ENCODE results near the gene TRPM4.
"Not testable (repeated sequence)": the region's sequence is repeated elsewhere in the genome, so short reads cannot be mapped to it uniquely, and the experiment has no call there.

Gene TRPM4

GRCh38 chr19:49140951-49141350 lies 16.6 kb upstream of the TRPM4 start:
- DNase-seq, result no peak
- no peaks in the 10 kb centered on the region for H3K9me3 ChIP-seq (ENCODE audit: control insufficient read depth, low read length)
- H3K4me3 ChIP-seq (ENCODE audit: insufficient read depth, low read depth, low read length, poor library complexity, severe bottlenecking), result no peak overlapping the region
- H3K27ac ChIP-seq (ENCODE audit: insufficient read depth, low read length, poor library complexity, severe bottlenecking), result no peak overlapping the region
- H3K27me3 ChIP-seq (replicated peaks; ENCODE audit: control insufficient read depth, insufficient read depth, low read length, poor library complexity, severe bottlenecking), result peaks cover 7% of the 10 kb centered on the region
- no peaks in the 10 kb centered on the region for H3K36me3 ChIP-seq (ENCODE audit: control insufficient read depth, insufficient read depth, low read length)
- peaks cover 4% of the 10 kb centered on the region for H3K4me1 ChIP-seq (ENCODE audit: control insufficient read depth, insufficient read depth, low read length, poor library complexity, severe bottlenecking)

- Histone ChIP-seq H3K4me1 (ENCODE audit: control insufficient read depth, insufficient read depth, low read length, poor library complexity, severe bottlenecking) (peaks cover 8% of the 10 kb centered on the region), H3K4me3 (ENCODE audit: insufficient read depth, low read depth, low read length, poor library complexity, severe bottlenecking) (no peak overlapping the region), H3K27ac (ENCODE audit: insufficient read depth, low read length, poor library complexity, severe bottlenecking) (no peak overlapping the region), H3K36me3 (ENCODE audit: control insufficient read depth, insufficient read depth, low read length) (no peaks in the 10 kb centered on the region), H3K27me3 (replicated peaks; ENCODE audit: control insufficient read depth, insufficient read depth, low read length, poor library complexity, severe bottlenecking) (peaks cover 11% of the 10 kb centered on the region), H3K9me3 (ENCODE audit: control insufficient read depth, low read length) (no peaks in the 10 kb centered on the region)
- DNase-seq, result no peak
Observed at GRCh38 chr19:49141352-49141751, 16.2 kb upstream of the TRPM4 start.

- H3K9me3 ChIP-seq (ENCODE audit: control insufficient read depth, low read length), result no peaks in the 10 kb centered on the region
- no peak for DNase-seq
- peak overlapping the region; percentile 13 for H3K4me3 ChIP-seq (ENCODE audit: insufficient read depth, low read depth, low read length, poor library complexity, severe bottlenecking)
- no peaks in the 10 kb centered on the region for H3K36me3 ChIP-seq (ENCODE audit: control insufficient read depth, insufficient read depth, low read length)
- no peak overlapping the region for H3K27ac ChIP-seq (ENCODE audit: insufficient read depth, low read length, poor library complexity, severe bottlenecking)
- peaks cover 8% of the 10 kb centered on the region for H3K4me1 ChIP-seq (ENCODE audit: control insufficient read depth, insufficient read depth, low read length, poor library complexity, severe bottlenecking)
- H3K27me3 ChIP-seq (replicated peaks; ENCODE audit: control insufficient read depth, insufficient read depth, low read length, poor library complexity, severe bottlenecking), result peaks cover 11% of the 10 kb centered on the region
Observed at GRCh38 chr19:49142866-49143335, 14.7 kb upstream of the TRPM4 start.

GRCh38 chr19:49145573-49146407 lies 11.8 kb upstream of the TRPM4 start:
- H3K4me3 ChIP-seq (ENCODE audit: insufficient read depth, low read depth, low read length, poor library complexity, severe bottlenecking), result peak overlapping the region; percentile 3
- H3K9me3 ChIP-seq (ENCODE audit: control insufficient read depth, low read length), result no peaks in the 10 kb centered on the region
- H3K36me3 ChIP-seq (ENCODE audit: control insufficient read depth, insufficient read depth, low read length), result no peaks in the 10 kb centered on the region
- peaks cover 28% of the 10 kb centered on the region for H3K4me1 ChIP-seq (ENCODE audit: control insufficient read depth, insufficient read depth, low read length, poor library complexity, severe bottlenecking)
- peaks cover 34% of the 10 kb centered on the region for H3K27me3 ChIP-seq (replicated peaks; ENCODE audit: control insufficient read depth, insufficient read depth, low read length, poor library complexity, severe bottlenecking)
- H3K27ac ChIP-seq (ENCODE audit: insufficient read depth, low read length, poor library complexity, severe bottlenecking), result no peak overlapping the region
- DNase-seq, result peak; percentile 57 to 71 (median 62)

GRCh38 chr19:49146408-49146770 lies 11.2 kb upstream of the TRPM4 start:
- not testable (repeated sequence) for H3K4me3 ChIP-seq (ENCODE audit: insufficient read depth, low read depth, low read length, poor library complexity, severe bottlenecking); H3K27ac ChIP-seq (ENCODE audit: insufficient read depth, low read length, poor library complexity, severe bottlenecking); H3K9me3 ChIP-seq (ENCODE audit: control insufficient read depth, low read length); H3K36me3 ChIP-seq (ENCODE audit: control insufficient read depth, insufficient read depth, low read length); DNase-seq
- H3K27me3 ChIP-seq (replicated peaks; ENCODE audit: control insufficient read depth, insufficient read depth, low read length, poor library complexity, severe bottlenecking), result peaks cover 40% of the 10 kb centered on the region
- peaks cover 33% of the 10 kb centered on the region for H3K4me1 ChIP-seq (ENCODE audit: control insufficient read depth, insufficient read depth, low read length, poor library complexity, severe bottlenecking)

- H3K36me3 ChIP-seq (ENCODE audit: control insufficient read depth, insufficient read depth, low read length), result no peaks in the 10 kb centered on the region
- no peak for DNase-seq
- H3K4me3 ChIP-seq (ENCODE audit: insufficient read depth, low read depth, low read length, poor library complexity, severe bottlenecking), result no peak overlapping the region
- peaks cover 30% of the 10 kb centered on the region for H3K4me1 ChIP-seq (ENCODE audit: control insufficient read depth, insufficient read depth, low read length, poor library complexity, severe bottlenecking)
- no peak overlapping the region for H3K27ac ChIP-seq (ENCODE audit: insufficient read depth, low read length, poor library complexity, severe bottlenecking)
- H3K9me3 ChIP-seq (ENCODE audit: control insufficient read depth, low read length), result no peaks in the 10 kb centered on the region
- peaks cover 45% of the 10 kb centered on the region for H3K27me3 ChIP-seq (replicated peaks; ENCODE audit: control insufficient read depth, insufficient read depth, low read length, poor library complexity, severe bottlenecking)
Observed at GRCh38 chr19:49148044-49148682, 9.4 kb upstream of the TRPM4 start.

GRCh38 chr19:49148784-49149651 lies 8.6 kb upstream of the TRPM4 start:
- Histone ChIP-seq H3K36me3 (ENCODE audit: control insufficient read depth, insufficient read depth, low read length) (no peaks in the 10 kb centered on the region), H3K4me3 (ENCODE audit: insufficient read depth, low read depth, low read length, poor library complexity, severe bottlenecking) (peak overlapping the region; percentile 59), H3K9me3 (ENCODE audit: control insufficient read depth, low read length) (no peaks in the 10 kb centered on the region), H3K27ac (ENCODE audit: insufficient read depth, low read length, poor library complexity, severe bottlenecking) (no peak overlapping the region), H3K27me3 (replicated peaks; ENCODE audit: control insufficient read depth, insufficient read depth, low read length, poor library complexity, severe bottlenecking) (peaks cover 45% of the 10 kb centered on the region), H3K4me1 (ENCODE audit: control insufficient read depth, insufficient read depth, low read length, poor library complexity, severe bottlenecking) (peaks cover 30% of the 10 kb centered on the region)
- DNase-seq, result peak; percentile 64 to 77 (median 75)

GRCh38 chr19:49149652-49150105 lies 7.9 kb upstream of the TRPM4 start:
- Histone ChIP-seq H3K27me3 (replicated peaks; ENCODE audit: control insufficient read depth, insufficient read depth, low read length, poor library complexity, severe bottlenecking) (peaks cover 43% of the 10 kb centered on the region), H3K4me3 (ENCODE audit: insufficient read depth, low read depth, low read length, poor library complexity, severe bottlenecking) (peak overlapping the region; percentile 59), H3K27ac (ENCODE audit: insufficient read depth, low read length, poor library complexity, severe bottlenecking) (no peak overlapping the region), H3K9me3 (ENCODE audit: control insufficient read depth, low read length) (no peaks in the 10 kb centered on the region), H3K4me1 (ENCODE audit: control insufficient read depth, insufficient read depth, low read length, poor library complexity, severe bottlenecking) (peaks cover 30% of the 10 kb centered on the region), H3K36me3 (ENCODE audit: control insufficient read depth, insufficient read depth, low read length) (no peaks in the 10 kb centered on the region)
- no peak for DNase-seq

- peak overlapping the region; percentile 59 for H3K4me3 ChIP-seq (ENCODE audit: insufficient read depth, low read depth, low read length, poor library complexity, severe bottlenecking)
- H3K27ac ChIP-seq (ENCODE audit: insufficient read depth, low read length, poor library complexity, severe bottlenecking), result no peak overlapping the region
- H3K27me3 ChIP-seq (replicated peaks; ENCODE audit: control insufficient read depth, insufficient read depth, low read length, poor library complexity, severe bottlenecking), result peaks cover 43% of the 10 kb centered on the region
- no peaks in the 10 kb centered on the region for H3K9me3 ChIP-seq (ENCODE audit: control insufficient read depth, low read length)
- peak in 2 of 3 donors; percentile 20 to 37 for DNase-seq
- no peaks in the 10 kb centered on the region for H3K36me3 ChIP-seq (ENCODE audit: control insufficient read depth, insufficient read depth, low read length)
- H3K4me1 ChIP-seq (ENCODE audit: control insufficient read depth, insufficient read depth, low read length, poor library complexity, severe bottlenecking), result peaks cover 30% of the 10 kb centered on the region
Observed at GRCh38 chr19:49150106-49150943, 7.3 kb upstream of the TRPM4 start.
